ENCODE results near the gene VAV2.
"Not testable (repeated sequence)": the region's sequence is repeated elsewhere in the genome, so short reads cannot be mapped to it uniquely, and the experiment has no call there.

VAV2 gene

GRCh38 chr9:133968428-133968827 is 23.7 kb downstream of the VAV2 start:
- no peak for DNase-seq

- DNase-seq, result peak; percentile 26
Observed at GRCh38 chr9:133967024-133967741, 24.9 kb downstream of the VAV2 start.

GRCh38 chr9:133964463-133964862 is 27.7 kb downstream of the VAV2 start:
- DNase-seq, result no peak

GRCh38 chr9:133963166-133963565 is 29.0 kb downstream of the VAV2 start:
- no peak for DNase-seq

GRCh38 chr9:133962341-133962740 is 29.8 kb downstream of the VAV2 start:
- DNase-seq, result no peak

GRCh38 chr9:133961226-133962165 is 30.6 kb downstream of the VAV2 start:
- DNase-seq, result no peak

GRCh38 chr9:133960568-133961129 is 31.5 kb downstream of the VAV2 start:
- DNase-seq, result no peak

- DNase-seq, result no peak
Observed at GRCh38 chr9:133959966-133960567, 32.1 kb downstream of the VAV2 start.

GRCh38 chr9:133959171-133959570 is 33.0 kb downstream of the VAV2 start:
- no peak for DNase-seq

- no peak for DNase-seq
Observed at GRCh38 chr9:133958756-133959155, 33.4 kb downstream of the VAV2 start.

GRCh38 chr9:133957772-133958171 is 34.4 kb downstream of the VAV2 start:
- not testable (repeated sequence) for DNase-seq

- no peak for DNase-seq
Observed at GRCh38 chr9:133957328-133957727, 34.8 kb downstream of the VAV2 start.

- peak; percentile 17 for DNase-seq
Observed at GRCh38 chr9:133956520-133957076, 35.5 kb downstream of the VAV2 start.

GRCh38 chr9:133955821-133956411 is 36.2 kb downstream of the VAV2 start:
- peak; percentile 51 for DNase-seq

- DNase-seq, result no peak
Observed at GRCh38 chr9:133954862-133955529, 37.1 kb downstream of the VAV2 start.

- no peak for DNase-seq
Observed at GRCh38 chr9:133953976-133954709, 38.0 kb downstream of the VAV2 start.

GRCh38 chr9:133953621-133953975 is 38.5 kb downstream of the VAV2 start:
- DNase-seq, result no peak

GRCh38 chr9:133952598-133953550 is 39.2 kb downstream of the VAV2 start:
- DNase-seq, result no peak

GRCh38 chr9:133951265-133951664 is 40.9 kb downstream of the VAV2 start:
- no peak for DNase-seq

GRCh38 chr9:133950629-133951111 is 41.5 kb downstream of the VAV2 start:
- DNase-seq, result peak; percentile 34

Measured in fibroblast of skin of abdomen (primary cell).